GM12878 (cell line): ENCODE data around the gene SYNGR1. TPM values are rescaled to one million over a fixed set of nuclear protein-coding genes. Genes with fewer than 3 reads are reported as not detected.
"Not testable (repeated sequence)": the region's sequence is repeated elsewhere in the genome, so short reads cannot be mapped to it uniquely, and the experiment has no call there.

Experiments used
- ATAC-seq: fragments of 200-7000 bp; cut with Tn5 transposase; 3 replicates; pipeline ENCODE4 v1.9.1; 2020; ENCODE audit warnings: mild to moderate bottlenecking, moderate library complexity
- BruUV-seq: library from RNA; stranded (reverse); fragments of 400-500 nt; replicated peaks from 2 replicates; lab custom pipeline; 2021; lab: Mats Ljungman, UMichigan
- CTCF ChIA-PET: fragments of 300-600 bp; sonication (Branson Sonifier 250); formaldehyde crosslinking; extraction: SDS; loops from one replicate; lab custom pipeline; 2021; ENCODE audit warnings: inconsistent platforms; lab: Yijun Ruan, JAX
- POLR2A ChIA-PET: fragments of 350-600 bp; formaldehyde crosslinking; extraction: SDS; loops from one replicate; lab custom pipeline; 2021; ENCODE audit warnings: inconsistent platforms; lab: Charles Lee
- RAD21 ChIA-PET: fragments of 300-600 bp; sonication (Branson Sonifier 250); formaldehyde crosslinking; loops from one replicate; lab custom pipeline; 2023; ENCODE audit warnings: antibody characterized with exemption; ENCODE audit not compliant: unreplicated experiment; lab: Charles Lee
- SMC1A ChIA-PET: fragments of 300-600 bp; sonication (Branson Sonifier 250); formaldehyde crosslinking; loops from one replicate; lab custom pipeline; 2023; ENCODE audit not compliant: unreplicated experiment, uncharacterized antibody; lab: Charles Lee
- DNase-seq: peaks from one replicate; pipeline ENCODE4 v3.0.0-alpha.2; 2011; ENCODE audit warnings: low read depth, low spot score
- FAIRE-seq: peaks from 3 replicates; lab custom pipeline; 2011; peaks lifted over from hg19 to GRCh38; lab: Jason Lieb, UNC
- H2AFZ ChIP-seq: 2 replicates; pipeline ENCODE4 v1.6.0; 2011; ENCODE audit warnings: low read depth, low read length, control low read depth; ENCODE audit not compliant: control insufficient read depth
- H3K27ac ChIP-seq: 2 replicates; pipeline ENCODE4 v1.5.1; 2011; ENCODE audit warnings: control low read depth; ENCODE audit not compliant: control insufficient read depth, insufficient read depth
- H3K27me3 ChIP-seq, 2 experiments: replicated peaks in 1 of 2; 2 replicates each; pipeline versions ENCODE4 v1.6.0 to v1.6.1; 2011; ENCODE audit warnings: low read length in 1 of 2; ENCODE audit not compliant: control insufficient read depth in 2 of 2, insufficient read depth in 2 of 2
- H3K36me3 ChIP-seq, 2 experiments: 2 replicates each; pipeline ENCODE4 v1.5.1; 2011; ENCODE audit warnings: low read length in 1 of 2; ENCODE audit not compliant: control insufficient read depth in 2 of 2, insufficient read depth in 2 of 2
- H3K4me1 ChIP-seq: 2 replicates; pipeline ENCODE4 v1.6.1; 2011; ENCODE audit warnings: mild to moderate bottlenecking, low read length, moderate library complexity, mixed read lengths; ENCODE audit not compliant: control insufficient read depth, insufficient read depth
- H3K4me2 ChIP-seq: 2 replicates; pipeline ENCODE4 v1.6.0; 2011; ENCODE audit warnings: control low read depth; ENCODE audit not compliant: control insufficient read depth, insufficient read depth
- H3K4me3 ChIP-seq: fragments of 200-600 bp; sonication (generic); 2 replicates; pipeline ENCODE4 v1.5.1; 2016
- H3K79me2 ChIP-seq: 2 replicates; pipeline ENCODE4 v1.6.0; 2011; ENCODE audit warnings: low read length; ENCODE audit not compliant: control insufficient read depth, insufficient read depth
- H3K9ac ChIP-seq: 2 replicates; pipeline ENCODE4 v1.8.0; 2011; ENCODE audit warnings: low read length, control low read depth, mixed read lengths; ENCODE audit not compliant: control insufficient read depth, insufficient read depth
- H3K9me3 ChIP-seq: replicated peaks from 3 replicates; pipeline ENCODE4 v1.5.1; 2011; ENCODE audit warnings: mild to moderate bottlenecking, low read length; ENCODE audit not compliant: control insufficient read depth, insufficient read depth
- H4K20me1 ChIP-seq: 2 replicates; pipeline ENCODE4 v1.6.0; 2011; ENCODE audit not compliant: control insufficient read depth, insufficient read depth
- DPF2 ChIP-seq: fragments of 450-650 bp; IDR thresholded peaks from 2 replicates; pipeline ENCODE4 v1.6.1; 2017; ENCODE audit warnings: mild to moderate bottlenecking
- EZH2 ChIP-seq: IDR thresholded peaks from 2 replicates; pipeline ENCODE4 v1.6.1; 2012; ENCODE audit warnings: low read depth, mild to moderate bottlenecking, control low read depth, inconsistent platforms, low read length, borderline replicate concordance; ENCODE audit not compliant: control insufficient read depth
- MTA2 ChIP-seq: fragments of 450-650 bp; IDR thresholded peaks from 2 replicates; pipeline ENCODE4 v1.6.1; 2016; ENCODE audit warnings: low read depth, mild to moderate bottlenecking, moderate library complexity
- NFXL1 ChIP-seq: fragments of 450-650 bp; IDR thresholded peaks from 2 replicates; pipeline ENCODE4 v1.6.1; 2017; ENCODE audit warnings: antibody characterized with exemption, mild to moderate bottlenecking, borderline replicate concordance
- SREBF1 ChIP-seq: IDR thresholded peaks from 2 replicates; pipeline ENCODE4 v1.6.1; 2012; ENCODE audit warnings: mild to moderate bottlenecking, low read length
- TCF12 ChIP-seq: IDR thresholded peaks from 2 replicates; pipeline ENCODE4 v1.6.1; 2011; ENCODE audit warnings: low read depth, mild to moderate bottlenecking, low read length
- TCF3 ChIP-seq: IDR thresholded peaks from 2 replicates; pipeline ENCODE4 v1.6.1; 2012; ENCODE audit warnings: low read depth, mild to moderate bottlenecking, low read length, borderline replicate concordance; ENCODE audit not compliant: insufficient read depth
- TCF7 ChIP-seq: IDR thresholded peaks from 2 replicates; pipeline ENCODE4 v1.6.1; 2014; ENCODE audit warnings: antibody characterized with exemption, borderline replicate concordance
- WGBS: methylation state at CpG from one replicate; pipeline ENCODE4 v1.1.6; 2016; ENCODE audit warnings: low lambda C conversion rate; ENCODE audit not compliant: insufficient replicate concordance, insufficient coverage; ENCODE audit errors: missing lambda C conversion rate; 5-methylcytosine and 5-hydroxymethylcytosine counted together
- in situ Hi-C: fragments of 300-500 bp; cut with MboI; formaldehyde crosslinking; loops from 9 replicates; pipeline ENCODE4 v1.14.3; 2018; ENCODE audit warnings: mixed read lengths
- intact Hi-C: fragments of 100-400 bp; cut with micrococcal nuclease; formaldehyde crosslinking; loops from one replicate; pipeline ENCODE4 v1.14.2; 2022; ENCODE audit not compliant: unreplicated experiment
- polyA plus RNA-seq, 11 experiments: library from polyadenylated mRNA; depleted of rRNA in 4 of 11; unstranded in 6 of 11; stranded (reverse) in 5 of 11; fragments of >200 nt; fragmentation: Nextera tagmentation in 4 of 11; fragmentation: Illumina TruSeq in 1 of 11; extraction: Ambion mirVana in 4 of 11; extraction: Trizol in 1 of 11; gene quantifications; 1 replicate in 1 of 11; 2 replicates in 10 of 11; pipeline versions ENCODE4 v1.2.1 to v1.2.3, GENCODE V29; 2011 to 2016; ENCODE audit warnings: inconsistent platforms in 2 of 11, missing spikeins in 2 of 11, low read depth in 1 of 11
- total RNA-seq, 4 experiments: library from RNA; depleted of rRNA in 3 of 4; stranded (reverse); fragments of >200 nt in 3 of 4; fragmentation: Illumina TruSeq in 1 of 4; extraction: Trizol in 1 of 4; gene quantifications; 2 replicates each; pipeline versions ENCODE4 v1.2.1 to v1.2.3, GENCODE V29; 2013 to 2021
- TF ChIP-seq, protein P1 (sequence below): fragments of 450-650 bp; IDR thresholded peaks from 2 replicates; pipeline ENCODE4 v1.6.1; 2016; ENCODE audit warnings: mild to moderate bottlenecking

The SYNGR1 gene
- total and polyA plus RNA-seq, 10 of the 15 experiments (the other 5 are each of a cell fraction or from before 2014, with no cell fraction given): 0.87 to 9.2 (median 3.5) TPM

- TF ChIP-seq, protein P1, sequence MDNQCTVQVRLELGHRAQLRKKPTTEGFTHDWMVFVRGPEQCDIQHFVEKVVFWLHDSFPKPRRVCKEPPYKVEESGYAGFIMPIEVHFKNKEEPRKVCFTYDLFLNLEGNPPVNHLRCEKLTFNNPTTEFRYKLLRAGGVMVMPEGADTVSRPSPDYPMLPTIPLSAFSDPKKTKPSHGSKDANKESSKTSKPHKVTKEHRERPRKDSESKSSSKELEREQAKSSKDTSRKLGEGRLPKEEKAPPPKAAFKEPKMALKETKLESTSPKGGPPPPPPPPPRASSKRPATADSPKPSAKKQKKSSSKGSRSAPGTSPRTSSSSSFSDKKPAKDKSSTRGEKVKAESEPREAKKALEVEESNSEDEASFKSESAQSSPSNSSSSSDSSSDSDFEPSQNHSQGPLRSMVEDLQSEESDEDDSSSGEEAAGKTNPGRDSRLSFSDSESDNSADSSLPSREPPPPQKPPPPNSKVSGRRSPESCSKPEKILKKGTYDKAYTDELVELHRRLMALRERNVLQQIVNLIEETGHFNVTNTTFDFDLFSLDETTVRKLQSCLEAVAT: no peak
- TF ChIP-seq TCF7 (no peak), DPF2 (no peak), EZH2 (no peak)
These were observed 5.3 kb downstream of the SYNGR1 start (continued) for GRCh38 chr22:39355080-39355479.

- H3K27me3 ChIP-seq, H3K4me3 ChIP-seq, H3K4me2 ChIP-seq, FAIRE-seq, H4K20me1 ChIP-seq, DNase-seq, H3K36me3 ChIP-seq, in situ Hi-C loops, intact Hi-C loops, H2AFZ ChIP-seq, H3K27ac ChIP-seq, H3K79me2 ChIP-seq, POLR2A ChIA-PET, BruUV-seq, H3K9ac ChIP-seq, ATAC-seq, H3K9me3 ChIP-seq, SMC1A ChIA-PET, RAD21 ChIA-PET, H3K4me1 ChIP-seq: not testable (repeated sequence)
- 56% methylated on average over 13 of the region's 14 CpGs for WGBS
- CTCF ChIA-PET: interaction anchor here (1.5 kb wide), 1 partner anchor 25 kb away, joined by 3 read pairs; no protein-coding TSS in a partner anchor
These were observed 6.0 kb downstream of the SYNGR1 start for GRCh38 chr22:39355805-39356204.

DNA sequence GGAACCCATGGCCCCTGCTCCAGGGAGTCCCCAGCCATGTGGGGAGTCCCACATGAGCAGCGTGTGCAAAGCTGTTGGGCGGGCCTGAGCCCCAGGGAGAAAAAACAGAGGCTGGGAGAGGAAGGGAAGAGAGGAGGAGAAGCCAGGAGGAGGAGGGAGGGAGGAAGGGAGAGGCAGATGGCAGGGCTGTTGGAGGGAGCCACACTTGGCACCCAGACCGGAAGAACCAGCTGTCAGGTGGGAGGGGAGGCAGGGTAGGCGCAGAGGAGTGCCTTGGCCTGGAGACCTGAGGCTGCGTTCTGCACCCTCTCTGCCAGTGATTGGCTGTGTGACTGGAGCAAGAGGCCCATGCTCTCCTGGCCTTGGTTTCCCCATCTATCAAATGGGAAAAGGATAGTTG lies 6.7 kb downstream of the SYNGR1 start:
- Histone ChIP-seq H3K4me3 (no peak overlapping the region), H4K20me1 (no peaks in the 10 kb centered on the region), H3K27me3 (no peaks in the 10 kb centered on the region), H3K79me2 (no peaks in the 10 kb centered on the region), H3K4me2 (no peak overlapping the region), H3K9me3 (no peaks in the 10 kb centered on the region), H3K36me3 (no peaks in the 10 kb centered on the region), H3K9ac (no peak overlapping the region), H3K4me1 (no peaks in the 10 kb centered on the region; the same call in 1 of the 2 replicates), H3K27ac (no peak overlapping the region), H2AFZ (no peak overlapping the region)
- in situ Hi-C loops: no loop called here
- FAIRE-seq: no peak
- RAD21 ChIA-PET: no interaction called here
- CTCF ChIA-PET: no interaction called here
- SMC1A ChIA-PET: no interaction called here
- POLR2A ChIA-PET: no interaction called here
- DNase-seq: no peak
- no peak for TF ChIP-seq SREBF1
- TF ChIP-seq TCF12: no peak
- TF ChIP-seq TCF3: no peak
- TF ChIP-seq MTA2: no peak
- no peak for TF ChIP-seq NFXL1
- WGBS: 50% methylated on average over 5 of the region's 5 CpGs
- BruUV-seq: no TSS peak
- no peak for ATAC-seq
- intact Hi-C loops: no loop called here
